Kidney (tissue), 14 donors: ENCODE results near the gene HECW1. TPM values are rescaled to one million over a fixed set of nuclear protein-coding genes. Genes with fewer than 3 reads are reported as not detected.

Experiments
- DNase-seq, 5 donors: peaks; one replicate each; pipeline ENCODE4 v3.0.0-alpha.2; 2013 to 2020
- FAIRE-seq: peaks from 2 replicates; lab custom pipeline; 2012; peaks lifted over from hg19 to GRCh38; lab: Jason Lieb, UNC
- H3K27ac ChIP-seq, 2 donors: one replicate each; pipeline ENCODE4 v1.7.0; 2013; ENCODE audit warnings: low read depth in 2 of 2, low read length in 2 of 2, inconsistent platforms in 1 of 2
- H3K27me3 ChIP-seq: one replicate; pipeline ENCODE4 v1.7.1; 2013; ENCODE audit warnings: low read length, inconsistent platforms; ENCODE audit not compliant: control insufficient read depth, insufficient read depth
- H3K36me3 ChIP-seq, 3 donors: one replicate each; pipeline versions ENCODE4 v1.7.0 to v1.7.1; 2013; ENCODE audit warnings: low read length in 3 of 3, control low read depth in 1 of 3, inconsistent platforms in 1 of 3; ENCODE audit not compliant: insufficient read depth in 3 of 3, control insufficient read depth in 2 of 3
- H3K4me1 ChIP-seq, 3 donors: one replicate each; pipeline versions ENCODE4 v1.7.0 to v1.7.1; 2013; ENCODE audit warnings: low read length in 3 of 3, inconsistent platforms in 1 of 3, low read depth in 1 of 3; ENCODE audit not compliant: control insufficient read depth in 2 of 3, insufficient read depth in 2 of 3
- H3K4me3 ChIP-seq, 3 donors: one replicate each; pipeline versions ENCODE4 v1.7.0 to v1.8.1; 2013; ENCODE audit warnings: low read length in 3 of 3, control low read depth in 1 of 3, inconsistent platforms in 1 of 3
- H3K9ac ChIP-seq, 3 donors: one replicate each; pipeline versions ENCODE4 v1.7.0 to v1.7.1; 2013; ENCODE audit warnings: low read length in 3 of 3, control low read depth in 1 of 3, inconsistent platforms in 1 of 3
- H3K9me3 ChIP-seq, 3 donors: one replicate each; pipeline versions ENCODE4 v1.7.0 to v1.7.1; 2013; ENCODE audit warnings: low read length in 3 of 3, control low read depth in 1 of 3, inconsistent platforms in 1 of 3; ENCODE audit not compliant: control insufficient read depth in 2 of 3, insufficient read depth in 1 of 3
- CTCF ChIP-seq: IDR thresholded peaks from 3 replicates; pipeline ENCODE4 v1.5.1; 2012; ENCODE audit warnings: mild to moderate bottlenecking, moderate library complexity, borderline replicate concordance; ENCODE audit not compliant: insufficient read depth; ENCODE audit errors: extremely low read depth
- intact Hi-C: fragments of 100-400 bp; cut with DNase I; formaldehyde crosslinking; loops from one replicate; pipeline ENCODE4 v1.11.1; 2022
- polyA plus RNA-seq: library from polyadenylated mRNA; stranded (reverse); fragments of 350-450 nt; fragmentation: Illumina TruSeq; extraction: RNeasy Lipid Tissue Mini Kit (QIAGEN cat#74804); gene quantifications from one replicate; pipeline ENCODE4 v1.2.3, GENCODE V29; 2014; ENCODE audit warnings: low read depth, low replicate concordance; ENCODE audit not compliant: insufficient read depth
- total RNA-seq: library from RNA; stranded (reverse); fragmentation: NEBNext Ultra II Directional; extraction: Animal tissue kit (Norgen Biotek cat#: 25700); gene quantifications from one replicate; pipeline ENCODE4 v1.2.1, GENCODE V29; 2021
- donor health status: control.
- donor health status: control.
- donor health status: control.
- donor health status: control.
- donor health status: control.
- donor health status: DM: yes; HTN: yes; CAD: no.
- donor health status: Normal renal cell carcinoma (clear cell type).

The HECW1 gene
- total and polyA plus RNA-seq, 2 donors from 2014 or later = 0.50 to 7.5 TPM

DNA sequence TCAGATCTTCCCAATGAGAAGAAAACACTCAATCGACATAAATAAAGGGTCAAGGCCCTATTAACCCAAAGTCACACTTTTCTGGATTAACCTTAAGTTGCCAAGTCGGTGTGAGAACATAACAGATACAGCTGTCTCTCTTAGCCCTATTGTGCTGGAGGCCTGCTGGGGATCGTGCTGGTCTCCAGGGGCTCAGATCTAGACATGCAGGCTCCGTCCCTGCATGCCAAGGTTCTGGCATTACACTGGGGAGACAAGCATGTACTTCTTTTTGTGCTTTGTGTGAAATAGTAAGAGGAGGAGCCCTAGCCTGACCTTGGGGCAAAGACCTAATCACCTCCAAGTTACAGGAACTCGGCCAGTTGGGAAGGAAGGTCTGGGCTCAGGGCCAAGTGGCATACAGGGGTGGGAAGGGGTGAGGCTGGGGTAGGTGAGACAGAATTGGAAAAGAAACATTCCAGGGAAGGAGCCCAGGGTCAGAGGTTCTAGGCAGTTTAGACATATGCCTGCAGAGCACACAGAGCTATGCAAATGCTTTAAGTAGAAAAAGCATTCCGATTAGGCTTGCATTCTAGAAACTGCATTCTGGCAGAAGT, 216.4 kb downstream of the HECW1 start:
- H3K9me3 ChIP-seq = no peaks in the 10 kb centered on the region
- H3K27me3 ChIP-seq = no peaks in the 10 kb centered on the region
- intact Hi-C loops = no loop called here
- H3K4me3 ChIP-seq = no peak overlapping the region
- no peak overlapping the region for H3K27ac ChIP-seq
- H3K4me1 ChIP-seq = peaks cover 0 to 6% (median 5%) of the 10 kb centered on the region in 3 donors
- H3K9ac ChIP-seq = no peak overlapping the region
- no peaks in the 10 kb centered on the region for H3K36me3 ChIP-seq
- no peak for FAIRE-seq
- no peak for TF ChIP-seq CTCF
- peak in 1 of 5 donors; percentile 9 for DNase-seq

GRCh38 chr7:43332193-43332796, 219.8 kb downstream of the HECW1 start:
- no peaks in the 10 kb centered on the region for H3K36me3 ChIP-seq
- no peak overlapping the region for H3K9ac ChIP-seq
- DNase-seq (no peak), FAIRE-seq (no peak)
- TF ChIP-seq CTCF = no peak
- H3K4me3 ChIP-seq = no peak overlapping the region
- peaks cover 0 to 6% (median 0%) of the 10 kb centered on the region in 3 donors for H3K4me1 ChIP-seq
- H3K27ac ChIP-seq = no peak overlapping the region
- intact Hi-C loops = no loop called here
- no peaks in the 10 kb centered on the region for H3K9me3 ChIP-seq
- no peaks in the 10 kb centered on the region for H3K27me3 ChIP-seq

DNA sequence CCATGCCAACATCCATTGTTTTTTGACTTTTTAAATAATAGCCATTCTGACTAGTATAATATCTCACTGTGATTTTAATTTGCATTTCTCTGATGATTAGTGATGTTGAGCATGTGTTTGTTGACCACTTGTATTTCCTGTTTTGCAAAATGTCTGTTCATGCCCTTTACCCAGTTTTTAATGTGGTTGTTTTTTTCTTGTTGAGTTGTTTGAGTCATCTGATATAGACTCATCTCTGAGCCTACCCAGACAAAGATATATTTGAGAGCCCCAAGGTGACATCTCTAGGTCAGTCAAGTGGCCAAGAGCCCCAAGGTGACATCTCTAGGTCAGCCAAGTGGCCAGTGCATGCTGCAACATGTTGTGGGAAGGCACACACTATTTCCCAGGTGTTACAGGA, 224.7 kb downstream of the HECW1 start:
- Histone ChIP-seq H3K9ac (no peak overlapping the region), H3K27me3 (no peaks in the 10 kb centered on the region), H3K36me3 (no peaks in the 10 kb centered on the region), H3K27ac (no peak overlapping the region), H3K4me3 (no peak overlapping the region), H3K4me1 (no peaks in the 10 kb centered on the region), H3K9me3 (no peaks in the 10 kb centered on the region)
- TF ChIP-seq CTCF = no peak
- DNase-seq (no peak), FAIRE-seq (no peak)
- intact Hi-C loops = no loop called here

- intact Hi-C loops = no loop called here
- Histone ChIP-seq H3K4me1 (no peaks in the 10 kb centered on the region), H3K9ac (no peak overlapping the region), H3K4me3 (no peak overlapping the region), H3K9me3 (no peaks in the 10 kb centered on the region), H3K27me3 (no peaks in the 10 kb centered on the region), H3K27ac (no peak overlapping the region), H3K36me3 (no peaks in the 10 kb centered on the region)
- FAIRE-seq = no peak
- no peak for TF ChIP-seq CTCF
- no peak for DNase-seq
Measured at GRCh38 chr7:43337811-43338210, 225.4 kb downstream of the HECW1 start.
